ACC112 (cell line): ENCODE data around the gene NONO.
"Not testable (repeated sequence)": the region's sequence is repeated elsewhere in the genome, so short reads cannot be mapped to it uniquely, and the experiment has no call there.

Experiments used
- H2AFZ ChIP-seq: fragments of 200-600 bp; sonication (generic); one replicate; pipeline ENCODE4 v1.6.0; 2017; ENCODE audit warnings: antibody characterized with exemption, low read length; ENCODE audit not compliant: unreplicated experiment
- H3K27ac ChIP-seq: fragments of 200-600 bp; sonication (generic); 2 replicates; pipeline ENCODE4 v1.5.1; 2014; ENCODE audit warnings: low read depth, mild to moderate bottlenecking, antibody characterized with exemption, low read length, moderate library complexity
- H3K27me3 ChIP-seq: fragments of 200-600 bp; sonication (generic); 2 replicates; pipeline ENCODE4 v1.6.1; 2014; ENCODE audit warnings: mild to moderate bottlenecking, antibody characterized with exemption, low read length, moderate library complexity, mixed read lengths; ENCODE audit not compliant: insufficient read depth
- H3K36me3 ChIP-seq: fragments of 200-600 bp; sonication (generic); 2 replicates; pipeline ENCODE4 v1.6.1; 2016; ENCODE audit warnings: mild to moderate bottlenecking, antibody characterized with exemption, low read length, moderate library complexity, mixed read lengths; ENCODE audit not compliant: insufficient read depth
- H3K4me1 ChIP-seq: fragments of 200-600 bp; sonication (generic); one replicate; pipeline ENCODE4 v1.6.1; 2016; ENCODE audit warnings: low read length, mixed read lengths; ENCODE audit not compliant: insufficient read depth, unreplicated experiment, control insufficient read depth
- H3K4me3 ChIP-seq: fragments of 200-600 bp; sonication (generic); 2 replicates; pipeline ENCODE4 v1.5.1; 2014; ENCODE audit warnings: mild to moderate bottlenecking, low read depth, low read length
- H3K79me2 ChIP-seq: fragments of 200-600 bp; sonication (generic); one replicate; pipeline ENCODE4 v1.6.0; 2016; ENCODE audit warnings: low read length; ENCODE audit not compliant: control insufficient read depth, unreplicated experiment, insufficient read depth

Gene NONO

GRCh38 chrX:71291381-71291780, 7.9 kb downstream of the NONO start:
- Histone ChIP-seq H3K4me3 (no peak overlapping the region), H3K27ac (peak overlapping the region; percentile 76), H3K4me1 (peaks cover 38% of the 10 kb centered on the region), H3K36me3 (peaks cover 16% of the 10 kb centered on the region), H2AFZ (no peak overlapping the region), H3K27me3 (no peaks in the 10 kb centered on the region), H3K79me2 (peaks cover 51% of the 10 kb centered on the region)

- Histone ChIP-seq H3K27me3 (no peaks in the 10 kb centered on the region), H3K4me1 (peaks cover 38% of the 10 kb centered on the region), H3K27ac (peak overlapping the region; percentile 76), H2AFZ (no peak overlapping the region), H3K36me3 (peaks cover 25% of the 10 kb centered on the region), H3K79me2 (peaks cover 39% of the 10 kb centered on the region), H3K4me3 (no peak overlapping the region)
These were observed 9.4 kb downstream of the NONO start for GRCh38 chrX:71292669-71293365.

GRCh38 chrX:71296806-71297205, 13.4 kb downstream of the NONO start:
- peaks cover 23% of the 10 kb centered on the region for H3K36me3 ChIP-seq
- H3K27me3 ChIP-seq = no peaks in the 10 kb centered on the region
- H2AFZ ChIP-seq = no peak overlapping the region
- peaks cover 12% of the 10 kb centered on the region for H3K79me2 ChIP-seq
- H3K4me1 ChIP-seq = peaks cover 20% of the 10 kb centered on the region
- H3K27ac ChIP-seq = no peak overlapping the region
- no peak overlapping the region for H3K4me3 ChIP-seq

- H3K4me3 ChIP-seq = no peak overlapping the region
- H3K27me3 ChIP-seq = no peaks in the 10 kb centered on the region
- peaks cover 10% of the 10 kb centered on the region for H3K79me2 ChIP-seq
- no peak overlapping the region for H2AFZ ChIP-seq
- H3K27ac ChIP-seq = no peak overlapping the region
- peaks cover 23% of the 10 kb centered on the region for H3K36me3 ChIP-seq
- H3K4me1 ChIP-seq = peaks cover 17% of the 10 kb centered on the region
These were observed 14.7 kb downstream of the NONO start for GRCh38 chrX:71298119-71298518.

- not testable (repeated sequence) for H3K79me2 ChIP-seq, H2AFZ ChIP-seq, H3K27me3 ChIP-seq, H3K4me3 ChIP-seq, H3K27ac ChIP-seq
- H3K36me3 ChIP-seq = peaks cover 14% of the 10 kb centered on the region
- peaks cover 10% of the 10 kb centered on the region for H3K4me1 ChIP-seq
These were observed 16.6 kb downstream of the NONO start for GRCh38 chrX:71300064-71300463.

GRCh38 chrX:71300495-71300894, 17.1 kb downstream of the NONO start:
- H3K36me3 ChIP-seq = peaks cover 14% of the 10 kb centered on the region
- not testable (repeated sequence) for H3K27me3 ChIP-seq, H3K4me3 ChIP-seq, H3K27ac ChIP-seq, H2AFZ ChIP-seq, H3K79me2 ChIP-seq
- H3K4me1 ChIP-seq = peaks cover 10% of the 10 kb centered on the region

GRCh38 chrX:71301195-71301924, 17.9 kb downstream of the NONO start, which contains the start of gene ITGB1BP2:
TSS of gene ITGB1BP2 (plus strand) at chrX:71301750. CDS start at chrX:71301807, 57 bp downstream.
- no peaks in the 10 kb centered on the region for H3K27me3 ChIP-seq
- peaks cover 10% of the 10 kb centered on the region for H3K4me1 ChIP-seq
- H3K27ac ChIP-seq = peak within 1 kb of the TSS; percentile 19; the same call in 1 of the 2 replicates
- H3K36me3 ChIP-seq = peaks cover 13% of the 10 kb centered on the region
- H2AFZ ChIP-seq = no peak within 1 kb of the TSS
- no peaks in the 10 kb centered on the region for H3K79me2 ChIP-seq
- H3K4me3 ChIP-seq = no peak within 1 kb of the TSS

GRCh38 chrX:71302461-71303213, 19.2 kb downstream of the NONO start:
- Histone ChIP-seq H3K27me3 (no peaks in the 10 kb centered on the region), H3K27ac (peak overlapping the region; percentile 19; the same call in 1 of the 2 replicates), H3K4me3 (no peak overlapping the region), H3K36me3 (0 out of 2 replicates have a peak, but pooled peaks cover 2% of the 10 kb centered on the region), H3K4me1 (peaks cover 10% of the 10 kb centered on the region), H2AFZ (no peak overlapping the region), H3K79me2 (no peaks in the 10 kb centered on the region)

- Histone ChIP-seq H3K4me3 (no peak overlapping the region), H3K27ac (no peak overlapping the region), H3K36me3 (no peaks in the 10 kb centered on the region), H3K27me3 (no peaks in the 10 kb centered on the region), H2AFZ (no peak overlapping the region), H3K79me2 (no peaks in the 10 kb centered on the region), H3K4me1 (peaks cover 10% of the 10 kb centered on the region)
These were observed 21.1 kb downstream of the NONO start for GRCh38 chrX:71304561-71304960.

GRCh38 chrX:71315917-71316316, 32.5 kb downstream of the NONO start:
- no peak overlapping the region for H3K4me3 ChIP-seq
- H3K4me1 ChIP-seq = peaks cover 7% of the 10 kb centered on the region
- no peaks in the 10 kb centered on the region for H3K27me3 ChIP-seq
- H2AFZ ChIP-seq = no peak overlapping the region
- no peaks in the 10 kb centered on the region for H3K79me2 ChIP-seq
- no peaks in the 10 kb centered on the region for H3K36me3 ChIP-seq
- peak overlapping the region; percentile 45 for H3K27ac ChIP-seq
